ENCODE results near the gene CNOT3. TPM values are rescaled to one million over a fixed set of nuclear protein-coding genes. Genes with fewer than 3 reads are reported as not detected.

CNOT3 gene
- total and polyA plus RNA-seq, 2 experiments from 2014 or later, result 39.7 to 47.0 TPM

DNA sequence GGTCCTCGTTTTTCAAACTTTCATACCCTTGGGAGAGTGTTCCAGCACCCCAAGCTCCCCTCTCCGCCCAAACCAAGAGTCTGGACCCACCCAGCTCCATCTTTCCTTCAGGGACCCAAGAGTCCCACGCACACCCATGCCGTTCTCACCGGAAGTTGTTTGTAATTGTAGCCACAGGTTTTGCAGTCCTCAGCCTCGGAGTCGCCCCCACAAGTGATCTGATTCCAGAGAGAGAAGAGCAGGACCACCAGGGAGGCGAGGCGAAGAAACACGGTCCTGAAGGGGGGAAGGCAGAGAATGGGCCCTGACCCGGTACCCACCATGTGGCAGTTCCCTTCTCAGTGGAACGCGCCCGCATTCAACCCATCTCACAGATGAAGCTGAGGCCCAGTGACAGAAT, 25.3 kb downstream of the CNOT3 start:
- DNase-seq (ENCODE audit: low spot score) (no peak), ATAC-seq (no peak)
- TF ChIP-seq CREB1 (CRISPR knock-in tag; IDR thresholded peaks at IDR 0.05; ENCODE audit: low read depth) (no peak), NANOG (IDR thresholded peaks at IDR 0.05; ENCODE audit: borderline replicate concordance) (no peak)
- TF ChIP-seq, protein P1, sequence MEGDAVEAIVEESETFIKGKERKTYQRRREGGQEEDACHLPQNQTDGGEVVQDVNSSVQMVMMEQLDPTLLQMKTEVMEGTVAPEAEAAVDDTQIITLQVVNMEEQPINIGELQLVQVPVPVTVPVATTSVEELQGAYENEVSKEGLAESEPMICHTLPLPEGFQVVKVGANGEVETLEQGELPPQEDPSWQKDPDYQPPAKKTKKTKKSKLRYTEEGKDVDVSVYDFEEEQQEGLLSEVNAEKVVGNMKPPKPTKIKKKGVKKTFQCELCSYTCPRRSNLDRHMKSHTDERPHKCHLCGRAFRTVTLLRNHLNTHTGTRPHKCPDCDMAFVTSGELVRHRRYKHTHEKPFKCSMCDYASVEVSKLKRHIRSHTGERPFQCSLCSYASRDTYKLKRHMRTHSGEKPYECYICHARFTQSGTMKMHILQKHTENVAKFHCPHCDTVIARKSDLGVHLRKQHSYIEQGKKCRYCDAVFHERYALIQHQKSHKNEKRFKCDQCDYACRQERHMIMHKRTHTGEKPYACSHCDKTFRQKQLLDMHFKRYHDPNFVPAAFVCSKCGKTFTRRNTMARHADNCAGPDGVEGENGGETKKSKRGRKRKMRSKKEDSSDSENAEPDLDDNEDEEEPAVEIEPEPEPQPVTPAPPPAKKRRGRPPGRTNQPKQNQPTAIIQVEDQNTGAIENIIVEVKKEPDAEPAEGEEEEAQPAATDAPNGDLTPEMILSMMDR (conservative IDR thresholded peaks at IDR 0.05; ENCODE audit: low read depth in 2 of 2), result no peak
- TF ChIP-seq, protein P2, sequence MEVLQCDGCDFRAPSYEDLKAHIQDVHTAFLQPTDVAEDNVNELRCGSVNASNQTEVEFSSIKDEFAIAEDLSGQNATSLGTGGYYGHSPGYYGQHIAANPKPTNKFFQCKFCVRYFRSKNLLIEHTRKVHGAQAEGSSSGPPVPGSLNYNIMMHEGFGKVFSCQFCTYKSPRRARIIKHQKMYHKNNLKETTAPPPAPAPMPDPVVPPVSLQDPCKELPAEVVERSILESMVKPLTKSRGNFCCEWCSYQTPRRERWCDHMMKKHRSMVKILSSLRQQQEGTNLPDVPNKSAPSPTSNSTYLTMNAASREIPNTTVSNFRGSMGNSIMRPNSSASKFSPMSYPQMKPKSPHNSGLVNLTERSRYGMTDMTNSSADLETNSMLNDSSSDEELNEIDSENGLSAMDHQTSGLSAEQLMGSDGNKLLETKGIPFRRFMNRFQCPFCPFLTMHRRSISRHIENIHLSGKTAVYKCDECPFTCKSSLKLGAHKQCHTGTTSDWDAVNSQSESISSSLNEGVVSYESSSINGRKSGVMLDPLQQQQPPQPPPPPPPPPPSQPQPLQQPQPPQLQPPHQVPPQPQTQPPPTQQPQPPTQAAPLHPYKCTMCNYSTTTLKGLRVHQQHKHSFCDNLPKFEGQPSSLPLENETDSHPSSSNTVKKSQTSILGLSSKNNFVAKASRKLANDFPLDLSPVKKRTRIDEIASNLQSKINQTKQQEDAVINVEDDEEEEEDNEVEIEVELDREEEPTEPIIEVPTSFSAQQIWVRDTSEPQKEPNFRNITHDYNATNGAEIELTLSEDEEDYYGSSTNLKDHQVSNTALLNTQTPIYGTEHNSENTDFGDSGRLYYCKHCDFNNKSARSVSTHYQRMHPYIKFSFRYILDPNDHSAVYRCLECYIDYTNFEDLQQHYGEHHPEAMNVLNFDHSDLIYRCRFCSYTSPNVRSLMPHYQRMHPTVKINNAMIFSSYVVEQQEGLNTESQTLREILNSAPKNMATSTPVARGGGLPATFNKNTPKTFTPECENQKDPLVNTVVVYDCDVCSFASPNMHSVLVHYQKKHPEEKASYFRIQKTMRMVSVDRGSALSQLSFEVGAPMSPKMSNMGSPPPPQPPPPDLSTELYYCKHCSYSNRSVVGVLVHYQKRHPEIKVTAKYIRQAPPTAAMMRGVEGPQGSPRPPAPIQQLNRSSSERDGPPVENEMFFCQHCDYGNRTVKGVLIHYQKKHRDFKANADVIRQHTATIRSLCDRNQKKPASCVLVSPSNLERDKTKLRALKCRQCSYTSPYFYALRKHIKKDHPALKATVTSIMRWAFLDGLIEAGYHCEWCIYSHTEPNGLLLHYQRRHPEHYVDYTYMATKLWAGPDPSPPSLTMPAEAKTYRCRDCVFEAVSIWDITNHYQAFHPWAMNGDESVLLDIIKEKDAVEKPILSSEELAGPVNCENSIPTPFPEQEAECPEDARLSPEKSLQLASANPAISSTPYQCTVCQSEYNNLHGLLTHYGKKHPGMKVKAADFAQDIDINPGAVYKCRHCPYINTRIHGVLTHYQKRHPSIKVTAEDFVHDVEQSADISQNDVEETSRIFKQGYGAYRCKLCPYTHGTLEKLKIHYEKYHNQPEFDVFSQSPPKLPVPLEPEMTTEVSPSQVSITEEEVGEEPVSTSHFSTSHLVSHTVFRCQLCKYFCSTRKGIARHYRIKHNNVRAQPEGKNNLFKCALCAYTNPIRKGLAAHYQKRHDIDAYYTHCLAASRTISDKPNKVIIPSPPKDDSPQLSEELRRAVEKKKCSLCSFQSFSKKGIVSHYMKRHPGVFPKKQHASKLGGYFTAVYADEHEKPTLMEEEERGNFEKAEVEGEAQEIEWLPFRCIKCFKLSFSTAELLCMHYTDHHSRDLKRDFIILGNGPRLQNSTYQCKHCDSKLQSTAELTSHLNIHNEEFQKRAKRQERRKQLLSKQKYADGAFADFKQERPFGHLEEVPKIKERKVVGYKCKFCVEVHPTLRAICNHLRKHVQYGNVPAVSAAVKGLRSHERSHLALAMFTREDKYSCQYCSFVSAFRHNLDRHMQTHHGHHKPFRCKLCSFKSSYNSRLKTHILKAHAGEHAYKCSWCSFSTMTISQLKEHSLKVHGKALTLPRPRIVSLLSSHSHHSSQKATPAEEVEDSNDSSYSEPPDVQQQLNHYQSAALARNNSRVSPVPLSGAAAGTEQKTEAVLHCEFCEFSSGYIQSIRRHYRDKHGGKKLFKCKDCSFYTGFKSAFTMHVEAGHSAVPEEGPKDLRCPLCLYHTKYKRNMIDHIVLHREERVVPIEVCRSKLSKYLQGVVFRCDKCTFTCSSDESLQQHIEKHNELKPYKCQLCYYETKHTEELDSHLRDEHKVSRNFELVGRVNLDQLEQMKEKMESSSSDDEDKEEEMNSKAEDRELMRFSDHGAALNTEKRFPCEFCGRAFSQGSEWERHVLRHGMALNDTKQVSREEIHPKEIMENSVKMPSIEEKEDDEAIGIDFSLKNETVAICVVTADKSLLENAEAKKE (CRISPR knock-in tag; IDR thresholded peaks at IDR 0.05), result no peak
- H3K79me2 ChIP-seq (replicated peaks; ENCODE audit: insufficient read depth), result peaks cover 9% of the 10 kb centered on the region; the same call in 1 of the 2 replicates
- Mint-ChIP-seq H3K9me3 (peaks cover 2% of the 10 kb centered on the region; the same call in 2 of the 3 replicates), H3K4me3 (peak overlapping the region; percentile 86), H3K36me3 (ENCODE audit: low read depth) (peaks cover 7% of the 10 kb centered on the region), H3K4me1 (peaks cover 39% of the 10 kb centered on the region), H3K27me3 (ENCODE audit: insufficient read depth, low read depth, poor library complexity) (peaks cover 48% of the 10 kb centered on the region), H3K27ac (no peak overlapping the region)
- no peaks in the 10 kb centered on the region for H3K36me3 ChIP-seq (ENCODE audit: insufficient read depth)
- peaks cover 8% of the 10 kb centered on the region; the same call in 1 of the 2 replicates for H3K4me1 ChIP-seq (ENCODE audit: insufficient read depth)
- peaks cover 27% of the 10 kb centered on the region for H3F3A ChIP-seq (replicated peaks; ENCODE audit: low read depth)
- no peak overlapping the region for H2AFZ ChIP-seq
- no peak overlapping the region for H3K27ac ChIP-seq (ENCODE audit: low read depth)
- peaks cover 7% of the 10 kb centered on the region; the same call in 1 of the 2 replicates for H3K27me3 ChIP-seq (ENCODE audit: insufficient read depth)
- peak overlapping the region; percentile 58 for H3K4me3 ChIP-seq
- H4K20me1 ChIP-seq (replicated peaks; ENCODE audit: insufficient read depth), result peaks cover 2% of the 10 kb centered on the region; the same call in 1 of the 2 replicates
- H3K4me2 ChIP-seq, result peak overlapping the region; percentile 76
- H3K9me2 ChIP-seq (ENCODE audit: insufficient read depth), result no peaks in the 10 kb centered on the region
